Kidney epithelial cell (primary cell): Measurements from ENCODE around the gene MAPK9. TPM values are rescaled to one million over a fixed set of nuclear protein-coding genes. Genes with fewer than 3 reads are reported as not detected.

ENCODE experiments used
- DNase-seq: peaks from one replicate; pipeline ENCODE4 v3.0.0-alpha.2; 2010; ENCODE audit warnings: low read depth
- H3K27me3 ChIP-seq: 2 replicates; pipeline ENCODE4 v1.6.0; 2011; ENCODE audit warnings: low read length; ENCODE audit not compliant: control insufficient read depth, insufficient read depth
- H3K36me3 ChIP-seq: 2 replicates; pipeline ENCODE4 v1.5.1; 2011; ENCODE audit warnings: low read length; ENCODE audit not compliant: control insufficient read depth, insufficient read depth
- H3K4me3 ChIP-seq: 2 replicates; pipeline ENCODE4 v1.5.1; 2011; ENCODE audit warnings: low read depth, mild to moderate bottlenecking, control low read depth, low read length
- total RNA-seq: library from RNA; depleted of rRNA; stranded (reverse); fragments of >200 nt; gene quantifications from 2 replicates; pipeline ENCODE4 v1.2.3, GENCODE V29; 2015
- TF ChIP-seq, protein P1 (sequence below): IDR thresholded peaks from 2 replicates; pipeline ENCODE4 v1.5.1; 2011; ENCODE audit warnings: mild to moderate bottlenecking, moderate library complexity, low read length, control low read depth, inconsistent platforms; ENCODE audit not compliant: insufficient read depth, poor library complexity, severe bottlenecking

Gene MAPK9
- total RNA-seq, 1 donor from 2014 or later: 22.5 TPM

DNA sequence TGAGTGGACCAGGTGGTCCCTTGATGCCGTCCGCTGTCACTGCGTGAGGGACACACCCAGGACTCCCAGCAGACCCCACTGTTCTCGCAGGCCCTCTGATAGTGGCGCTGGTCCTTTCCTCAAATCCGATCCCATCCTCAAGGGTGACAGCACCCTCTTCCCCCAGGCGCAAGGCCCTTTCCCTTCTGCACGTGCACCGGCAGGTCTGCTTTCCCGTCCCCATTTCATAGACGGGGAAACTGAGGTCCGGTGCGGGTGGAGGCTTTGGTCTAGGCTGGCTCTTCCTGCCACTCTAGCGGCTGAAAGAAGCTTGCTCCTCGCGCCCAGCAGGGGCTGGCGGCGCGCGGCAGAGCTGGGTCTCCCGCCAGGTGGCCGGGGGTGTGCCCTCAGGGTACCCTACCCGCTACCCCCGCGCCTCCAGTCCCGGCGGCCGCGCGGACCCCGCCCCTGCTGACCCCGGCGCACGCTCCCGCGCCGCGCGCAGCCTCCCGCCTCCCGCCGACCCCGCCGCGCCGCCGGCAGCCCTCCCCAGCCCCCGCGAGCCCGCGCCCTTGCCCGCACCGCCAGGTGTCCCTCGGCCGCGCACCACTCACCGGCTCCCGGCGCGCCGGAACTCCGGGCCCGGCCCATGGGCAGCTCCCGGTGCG lies 83.3 kb downstream of the MAPK9 start:
- no peak for DNase-seq
- peaks cover 18% of the 10 kb centered on the region for H3K27me3 ChIP-seq
- no peaks in the 10 kb centered on the region for H3K36me3 ChIP-seq
- TF ChIP-seq, protein P1, sequence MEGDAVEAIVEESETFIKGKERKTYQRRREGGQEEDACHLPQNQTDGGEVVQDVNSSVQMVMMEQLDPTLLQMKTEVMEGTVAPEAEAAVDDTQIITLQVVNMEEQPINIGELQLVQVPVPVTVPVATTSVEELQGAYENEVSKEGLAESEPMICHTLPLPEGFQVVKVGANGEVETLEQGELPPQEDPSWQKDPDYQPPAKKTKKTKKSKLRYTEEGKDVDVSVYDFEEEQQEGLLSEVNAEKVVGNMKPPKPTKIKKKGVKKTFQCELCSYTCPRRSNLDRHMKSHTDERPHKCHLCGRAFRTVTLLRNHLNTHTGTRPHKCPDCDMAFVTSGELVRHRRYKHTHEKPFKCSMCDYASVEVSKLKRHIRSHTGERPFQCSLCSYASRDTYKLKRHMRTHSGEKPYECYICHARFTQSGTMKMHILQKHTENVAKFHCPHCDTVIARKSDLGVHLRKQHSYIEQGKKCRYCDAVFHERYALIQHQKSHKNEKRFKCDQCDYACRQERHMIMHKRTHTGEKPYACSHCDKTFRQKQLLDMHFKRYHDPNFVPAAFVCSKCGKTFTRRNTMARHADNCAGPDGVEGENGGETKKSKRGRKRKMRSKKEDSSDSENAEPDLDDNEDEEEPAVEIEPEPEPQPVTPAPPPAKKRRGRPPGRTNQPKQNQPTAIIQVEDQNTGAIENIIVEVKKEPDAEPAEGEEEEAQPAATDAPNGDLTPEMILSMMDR: peak; percentile 17
- H3K4me3 ChIP-seq: peak overlapping the region; percentile 30

DNA sequence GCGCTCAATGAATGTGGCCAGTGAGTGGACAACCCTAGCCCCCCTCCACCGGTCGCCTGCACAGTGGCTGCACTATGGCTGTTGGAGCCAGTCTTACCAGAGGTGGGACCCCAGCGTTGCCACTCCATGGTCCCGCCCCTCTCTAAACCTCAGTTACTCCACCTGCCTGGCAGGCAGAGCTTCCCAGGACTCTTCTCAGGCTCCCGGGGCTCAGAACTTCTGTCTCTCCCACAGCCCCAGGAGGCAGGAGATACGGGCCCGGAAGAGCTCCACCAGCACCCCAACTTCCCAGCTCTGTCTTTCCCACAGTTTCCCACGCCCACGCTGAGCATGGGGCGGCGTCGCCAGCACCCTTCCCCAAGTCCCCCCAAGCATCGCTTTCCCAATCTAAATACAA lies 83.8 kb downstream of the MAPK9 start:
- H3K4me3 ChIP-seq: no peak overlapping the region
- no peaks in the 10 kb centered on the region for H3K36me3 ChIP-seq
- H3K27me3 ChIP-seq: peaks cover 18% of the 10 kb centered on the region
- no peak for DNase-seq
- TF ChIP-seq, protein P1: no peak

DNA sequence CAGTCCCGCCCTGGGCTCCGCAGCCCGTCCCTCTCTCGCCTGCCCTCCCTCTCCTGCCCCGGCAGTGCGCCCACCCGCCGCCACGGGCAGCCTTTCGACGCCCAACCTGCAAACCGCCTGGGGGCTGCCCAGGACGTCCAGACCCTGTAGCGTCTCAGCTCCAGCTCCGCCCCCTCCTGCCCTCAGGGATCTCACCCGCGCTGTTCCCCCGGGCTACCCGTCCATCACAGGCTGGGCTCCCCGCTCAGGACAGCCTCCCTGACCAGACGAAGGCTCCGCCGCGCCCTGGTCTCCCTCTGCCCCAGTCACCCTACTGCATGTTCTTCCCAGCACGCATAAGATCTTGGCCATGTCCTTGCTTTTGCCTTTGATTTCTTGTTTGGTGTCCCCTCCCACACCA lies 84.3 kb downstream of the MAPK9 start:
- H3K27me3 ChIP-seq: peaks cover 18% of the 10 kb centered on the region
- no peak for DNase-seq
- TF ChIP-seq, protein P1: no peak
- H3K36me3 ChIP-seq: no peaks in the 10 kb centered on the region
- H3K4me3 ChIP-seq: no peak overlapping the region

DNA sequence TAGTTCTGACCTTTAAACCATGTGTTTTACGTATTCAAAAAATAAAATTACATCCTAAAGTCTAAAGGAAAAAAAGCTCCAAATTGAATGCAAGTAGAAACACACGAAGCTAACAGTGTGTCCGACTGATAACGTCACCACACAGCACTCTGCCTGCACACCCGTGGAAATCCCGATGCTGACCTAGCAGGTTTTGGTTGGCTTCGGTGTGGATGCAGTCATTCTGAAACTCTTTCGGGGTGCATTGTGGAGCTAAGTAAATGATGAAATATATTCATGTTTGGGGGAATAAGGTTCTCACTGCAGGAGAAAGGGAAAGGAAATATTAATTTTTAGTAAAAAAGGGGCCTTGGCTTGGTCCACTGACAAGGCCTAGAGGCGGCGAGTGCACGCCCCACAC lies 84.9 kb downstream of the MAPK9 start:
- TF ChIP-seq, protein P1: no peak
- Histone ChIP-seq H3K4me3 (no peak overlapping the region), H3K36me3 (no peaks in the 10 kb centered on the region), H3K27me3 (peaks cover 18% of the 10 kb centered on the region)
- DNase-seq: no peak

DNA sequence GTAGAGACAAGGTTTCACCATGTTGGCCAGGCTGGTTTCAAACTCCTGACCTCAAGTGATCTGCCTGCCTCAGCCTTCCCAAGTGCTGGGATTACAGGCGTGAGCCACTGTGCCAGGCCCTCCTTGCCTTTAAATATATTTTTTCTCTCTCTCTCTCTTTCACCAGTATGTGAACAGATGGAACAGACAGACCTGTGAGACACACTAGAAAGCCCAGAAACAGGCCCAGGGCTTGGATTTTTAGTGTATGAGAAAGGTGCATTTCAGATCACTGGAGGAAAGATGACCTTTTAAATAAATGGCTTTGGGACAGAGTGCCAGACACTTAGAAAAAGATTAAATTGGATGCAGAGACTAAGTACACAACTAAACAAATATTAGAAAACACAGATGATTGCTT lies 86.0 kb downstream of the MAPK9 start:
- TF ChIP-seq, protein P1: no peak
- Histone ChIP-seq H3K4me3 (no peak overlapping the region), H3K27me3 (peaks cover 15% of the 10 kb centered on the region), H3K36me3 (no peaks in the 10 kb centered on the region)
- DNase-seq: no peak

DNA sequence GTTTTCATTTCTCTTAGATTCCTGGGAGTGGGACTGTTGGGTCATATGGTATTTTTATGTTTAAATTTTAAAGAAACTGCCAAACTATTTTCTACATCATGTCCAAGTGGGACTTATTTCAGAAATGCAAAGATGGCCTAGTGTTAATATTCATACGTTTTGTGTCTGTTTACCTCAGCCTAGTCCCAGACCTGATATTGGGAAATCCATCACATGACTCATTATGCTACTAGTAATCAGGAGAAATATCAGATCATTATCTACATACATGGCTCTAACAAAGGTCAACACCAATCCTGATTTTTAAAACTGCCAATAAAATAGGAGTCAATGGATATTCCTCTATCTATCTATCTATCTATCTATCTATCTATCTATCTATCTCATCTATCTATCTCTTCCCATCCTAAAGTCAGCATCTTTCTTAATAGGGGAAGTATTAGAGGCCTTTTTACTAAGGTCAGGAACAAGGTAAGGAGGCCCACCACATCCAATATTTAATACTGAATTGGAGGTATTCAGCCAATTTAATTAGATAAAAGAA lies 87.5 kb downstream of the MAPK9 start:
- Histone ChIP-seq H3K27me3 (peaks cover 15% of the 10 kb centered on the region), H3K36me3 (no peaks in the 10 kb centered on the region), H3K4me3 (no peak overlapping the region)
- TF ChIP-seq, protein P1: no peak
- no peak for DNase-seq
